ENCODE data around the gene IBTK.
"Not testable (repeated sequence)": the region's sequence is repeated elsewhere in the genome, so short reads cannot be mapped to it uniquely, and the experiment has no call there.

The IBTK gene

DNA sequence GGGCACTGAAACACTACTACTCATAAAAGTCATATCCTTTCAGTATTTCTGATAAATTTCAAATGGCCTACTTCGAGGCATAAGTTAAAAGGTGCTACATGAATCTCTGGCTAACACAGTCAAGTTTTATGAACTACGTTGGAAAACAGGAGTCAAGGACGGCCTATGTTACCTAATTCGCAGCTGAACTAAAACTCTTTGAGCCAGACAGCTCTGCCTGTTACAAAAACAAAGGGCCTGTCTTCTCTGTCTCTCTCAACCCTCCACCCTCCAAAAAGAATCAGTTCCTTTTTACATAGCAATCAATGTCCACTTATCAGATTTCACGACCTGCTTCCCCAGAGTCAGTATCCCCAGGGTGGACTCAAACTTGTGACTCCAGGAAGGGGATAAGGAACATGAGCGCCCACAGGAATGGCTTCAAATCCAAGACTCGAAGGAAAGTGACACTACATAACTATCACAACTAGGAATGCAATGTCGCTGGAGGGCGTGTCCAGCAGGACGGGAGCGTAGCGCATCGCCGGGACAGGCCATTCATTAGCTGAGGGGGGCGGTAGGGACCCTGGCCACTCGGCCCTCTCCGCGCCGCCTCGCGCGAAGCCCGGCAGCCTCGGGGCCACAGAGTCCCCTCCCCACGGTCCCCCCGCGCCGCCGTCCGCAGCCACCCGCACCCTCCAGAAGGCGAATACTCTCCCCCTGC is 591 bp downstream of the IBTK start:
- DNase-seq (ENCODE audit: low read depth): no peak

DNA sequence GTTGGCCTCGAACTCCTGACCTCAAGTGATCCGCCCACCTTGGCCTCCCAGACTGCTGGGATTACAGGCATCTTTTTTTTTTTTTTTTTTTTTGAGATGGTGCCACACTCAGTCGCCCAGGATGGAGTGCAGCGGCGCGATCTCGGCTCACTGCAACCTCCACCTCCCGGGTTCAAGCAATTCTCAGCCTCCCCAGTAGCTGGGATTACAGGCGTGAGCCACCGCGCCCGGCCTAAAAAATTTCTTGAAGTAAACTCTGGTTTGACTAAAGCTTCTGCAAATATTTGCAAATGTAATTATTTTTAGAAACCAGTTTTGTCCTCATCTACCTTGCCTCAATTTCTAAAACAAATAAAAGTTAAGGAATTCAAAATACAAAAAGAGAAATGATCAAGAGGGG is 1.2 kb downstream of the IBTK start:
- no peak for DNase-seq (ENCODE audit: low read depth)

DNA sequence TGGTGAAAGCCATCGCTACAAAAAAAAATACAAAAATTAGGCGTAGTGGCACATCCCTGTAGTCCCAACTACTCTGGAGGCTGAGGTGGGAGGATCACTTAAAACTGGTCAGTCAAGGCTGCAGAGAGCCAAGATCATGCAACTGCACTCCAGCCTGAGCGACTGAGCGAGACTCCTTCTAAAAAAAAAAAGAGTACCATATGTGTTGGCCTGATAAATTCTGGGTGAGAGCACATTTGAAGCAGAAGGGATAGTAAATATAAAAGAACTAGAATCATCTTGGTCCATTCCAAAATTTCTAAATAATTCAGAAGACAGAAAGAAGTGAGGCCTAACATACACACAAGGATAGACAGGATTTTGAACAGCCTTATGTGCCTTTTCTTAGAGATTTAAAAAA is 2.2 kb downstream of the IBTK start:
- DNase-seq (ENCODE audit: low read depth): no peak

DNA sequence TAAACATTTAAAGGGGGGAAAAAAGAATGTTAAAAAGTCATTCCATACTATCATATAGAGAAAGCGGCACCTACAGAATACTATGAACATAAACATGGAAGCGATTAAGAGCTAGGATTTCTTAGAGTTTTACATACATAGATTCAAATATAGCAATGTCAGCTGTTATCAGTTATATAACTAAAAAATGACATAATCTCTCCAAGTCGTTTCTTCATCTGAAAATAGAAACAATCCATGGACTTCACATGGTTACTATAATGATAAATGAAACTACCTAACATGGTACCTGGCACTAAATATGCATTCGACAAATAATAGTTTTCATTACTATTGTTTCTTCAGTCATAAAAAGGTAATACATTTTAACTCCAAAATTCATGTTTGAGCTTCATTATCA is 3.7 kb downstream of the IBTK start:
- DNase-seq (ENCODE audit: low read depth): no peak

DNA sequence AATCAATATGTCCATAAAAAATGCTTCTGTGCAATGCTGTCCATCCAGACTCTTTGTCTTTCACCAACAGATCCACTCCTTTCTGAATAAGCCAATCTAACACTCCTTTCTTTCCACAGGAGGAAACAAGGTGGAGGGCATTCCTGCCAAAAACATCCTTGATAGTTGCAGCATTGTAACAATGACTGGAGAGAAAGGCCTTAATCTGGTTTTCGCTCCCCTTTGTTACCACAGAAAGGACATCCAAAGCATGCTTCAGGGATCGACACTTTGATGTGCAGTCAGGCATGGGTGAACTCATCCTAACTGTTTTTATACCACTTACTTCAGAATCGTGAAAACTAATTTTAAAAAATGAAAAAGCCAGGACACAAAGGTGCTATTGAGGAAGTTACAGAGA is 7.4 kb downstream of the IBTK start:
- DNase-seq (ENCODE audit: low read depth): no peak

DNA sequence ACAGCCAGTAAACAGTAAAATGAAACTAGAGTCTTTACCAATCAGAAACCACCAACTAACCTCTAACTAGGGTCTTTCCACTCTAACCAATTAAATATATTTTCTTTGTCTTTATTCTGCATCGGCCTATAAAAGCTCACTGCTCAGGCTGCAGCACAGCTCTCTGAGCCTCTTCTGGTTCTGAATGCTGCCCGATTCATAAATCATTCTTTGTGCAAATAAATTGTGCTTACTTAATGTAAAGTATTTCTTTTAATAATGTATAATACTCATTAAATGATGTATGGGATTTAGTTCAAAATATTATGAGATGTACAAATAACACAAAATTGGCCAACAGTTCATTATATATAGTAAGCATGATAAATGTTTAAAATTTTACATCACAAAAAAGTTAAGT is 7.9 kb downstream of the IBTK start:
- no peak for DNase-seq (ENCODE audit: low read depth)

DNA sequence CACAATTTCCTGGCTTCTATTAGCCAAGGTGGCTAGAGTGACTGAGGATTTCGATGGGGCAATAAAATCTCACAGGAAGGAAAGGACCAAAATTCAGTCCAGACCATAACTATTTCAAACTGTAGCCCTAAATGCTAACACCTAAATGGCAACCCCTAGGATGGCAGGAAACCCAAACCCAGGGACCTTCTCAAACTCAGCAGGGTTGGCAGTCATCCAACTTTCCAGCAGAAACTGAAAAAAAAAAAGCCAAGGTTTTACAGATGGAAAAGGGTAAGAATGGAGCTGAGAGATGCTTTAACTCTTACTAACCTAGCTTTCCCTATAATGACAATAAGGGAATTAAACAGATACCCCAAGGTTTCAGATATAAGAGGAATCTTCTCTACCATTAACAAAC is 10.5 kb downstream of the IBTK start:
- DNase-seq (ENCODE audit: low read depth): no peak

DNA sequence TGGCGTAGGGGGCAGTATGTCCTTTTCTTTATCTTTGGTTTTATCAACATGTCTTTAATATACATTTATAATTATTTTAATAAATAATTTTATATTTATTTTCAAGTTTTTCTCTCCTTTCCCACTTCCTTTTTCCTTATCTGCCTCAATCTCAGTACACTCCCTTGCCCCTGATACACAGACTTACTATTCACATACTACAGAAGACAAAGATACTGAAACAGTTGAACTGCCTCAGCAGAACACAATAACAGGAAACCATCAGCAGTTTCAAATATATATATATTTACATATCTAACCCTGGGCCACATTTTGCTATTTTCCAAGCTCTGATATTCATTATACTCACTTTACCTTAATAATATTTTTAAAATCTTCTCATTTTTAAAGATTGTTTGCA is 19.8 kb downstream of the IBTK start:
- DNase-seq (ENCODE audit: low read depth): no peak

DNA sequence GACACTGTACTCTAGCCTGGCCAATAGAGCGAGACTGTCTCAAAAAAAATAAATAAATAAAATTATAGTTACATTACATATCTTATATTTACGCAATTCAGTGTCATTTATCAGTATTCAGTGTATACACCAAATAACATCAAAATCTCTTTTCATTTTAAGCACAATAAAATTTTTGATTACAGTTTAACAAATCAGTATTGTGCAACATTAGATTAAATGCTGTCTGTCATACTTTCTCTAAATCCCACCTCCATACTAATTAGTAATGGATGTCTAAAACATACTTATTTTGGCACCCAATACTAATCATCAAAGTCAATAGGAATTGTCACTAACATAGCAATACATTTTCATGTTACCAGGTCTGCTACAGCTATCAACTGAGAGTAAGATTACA is 27.4 kb downstream of the IBTK start:
- no peak for DNase-seq (ENCODE audit: low read depth)

DNA sequence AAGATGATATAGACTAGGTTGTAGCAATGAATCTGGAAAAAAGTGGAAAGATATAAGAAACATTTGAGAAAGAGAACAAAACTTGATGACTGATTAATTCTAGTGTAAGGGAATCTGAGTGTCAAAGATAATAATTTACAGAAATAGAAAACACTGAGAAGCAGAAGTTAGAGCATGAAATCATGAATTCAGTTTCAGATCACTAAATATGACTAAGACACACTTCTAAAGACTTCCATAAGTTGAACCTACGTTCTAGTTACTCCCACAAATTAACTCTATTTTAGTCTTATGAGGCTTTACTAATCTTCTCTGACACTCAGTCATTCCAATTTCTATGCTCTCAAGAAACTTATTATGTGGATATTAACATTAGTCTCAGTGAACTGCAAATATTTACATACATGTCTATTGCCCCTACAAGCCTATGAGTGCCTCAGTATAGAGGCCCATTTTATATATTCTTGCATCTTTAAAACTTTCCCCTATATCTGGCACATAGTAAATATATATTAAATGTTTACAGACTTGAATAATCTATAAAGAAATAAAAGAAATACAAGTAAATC is 30.4 kb downstream of the IBTK start:
- no peak for DNase-seq (ENCODE audit: low read depth)

DNA sequence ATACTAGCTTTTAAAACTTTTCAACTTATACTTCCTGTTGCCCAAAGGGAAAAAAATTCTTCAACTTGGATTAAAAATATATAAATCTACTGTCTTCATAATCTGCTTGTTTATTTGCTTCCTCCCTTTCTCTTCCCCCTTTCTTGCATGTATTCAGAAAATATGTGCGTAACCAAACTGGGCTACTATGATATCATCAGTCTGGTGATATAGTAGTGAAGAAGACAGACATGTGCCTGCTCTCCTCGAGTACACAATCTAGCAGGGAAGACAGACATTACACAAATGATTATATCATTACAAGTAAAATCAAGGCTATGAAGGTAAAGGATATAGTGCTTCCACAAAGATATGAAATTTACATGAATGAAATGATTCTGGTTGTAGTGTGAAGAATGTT is 31.0 kb downstream of the IBTK start:
- no peak for DNase-seq (ENCODE audit: low read depth)

DNA sequence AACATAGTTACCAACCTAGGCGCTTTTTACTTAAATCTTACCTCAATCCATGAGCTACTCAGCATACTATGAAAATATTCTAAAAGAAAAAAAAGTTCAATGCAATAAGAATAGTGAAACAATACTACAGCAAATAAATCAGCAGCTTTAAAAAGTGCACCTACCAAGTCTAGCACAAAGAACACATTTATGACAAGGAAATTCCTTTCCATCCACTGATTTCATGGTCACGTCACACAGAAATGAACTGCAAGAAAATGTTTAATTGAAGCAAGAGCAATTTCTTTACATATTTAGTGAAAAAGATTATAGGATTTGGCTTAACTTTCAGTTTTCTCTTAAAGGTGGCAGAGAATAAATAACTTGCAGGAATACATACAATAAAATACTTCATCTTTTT is 36.2 kb downstream of the IBTK start:
- DNase-seq (ENCODE audit: low read depth): no peak

DNA sequence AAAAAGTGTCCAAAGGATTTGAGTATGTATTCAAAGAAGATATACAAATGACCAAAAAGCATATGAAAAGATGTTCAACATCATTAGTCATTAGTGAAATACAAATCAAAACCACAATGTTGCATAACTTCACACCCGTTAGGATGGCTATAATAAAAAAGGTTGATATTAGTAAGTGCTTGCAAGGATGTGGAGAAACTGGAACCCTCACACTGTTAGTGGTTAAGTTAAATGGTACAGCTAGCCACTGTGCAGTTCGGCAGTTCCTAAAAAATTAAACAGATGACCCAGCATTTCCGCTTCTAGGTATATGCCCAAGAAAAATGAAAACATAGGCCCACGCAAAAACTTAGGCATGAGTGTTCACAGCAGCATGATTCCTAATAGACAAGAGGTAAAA is 38.6 kb downstream of the IBTK start:
- no peak for DNase-seq (ENCODE audit: low read depth)

DNA sequence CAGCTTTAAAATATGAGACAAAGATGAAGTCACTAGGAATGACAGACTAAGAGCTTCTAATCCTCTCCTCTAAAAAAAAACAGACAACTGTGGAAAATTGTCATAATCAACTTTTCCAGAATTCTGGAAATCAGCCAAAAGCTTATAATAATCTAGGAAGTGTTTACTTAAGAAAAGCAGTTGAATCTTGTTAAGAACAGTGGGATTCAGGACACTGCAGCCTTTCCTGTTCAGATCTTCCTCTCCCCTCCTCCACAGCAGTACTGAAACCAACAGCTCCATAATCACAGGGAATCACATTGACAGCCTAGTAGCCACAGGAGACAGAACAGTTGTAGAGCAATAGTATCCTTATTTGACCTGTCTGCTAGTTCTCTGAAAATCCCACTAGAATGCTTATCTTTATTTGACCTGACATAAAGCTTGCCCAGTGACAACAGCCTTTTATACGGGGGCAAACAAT is 41.6 kb downstream of the IBTK start:
- DNase-seq (ENCODE audit: low read depth): no peak

DNA sequence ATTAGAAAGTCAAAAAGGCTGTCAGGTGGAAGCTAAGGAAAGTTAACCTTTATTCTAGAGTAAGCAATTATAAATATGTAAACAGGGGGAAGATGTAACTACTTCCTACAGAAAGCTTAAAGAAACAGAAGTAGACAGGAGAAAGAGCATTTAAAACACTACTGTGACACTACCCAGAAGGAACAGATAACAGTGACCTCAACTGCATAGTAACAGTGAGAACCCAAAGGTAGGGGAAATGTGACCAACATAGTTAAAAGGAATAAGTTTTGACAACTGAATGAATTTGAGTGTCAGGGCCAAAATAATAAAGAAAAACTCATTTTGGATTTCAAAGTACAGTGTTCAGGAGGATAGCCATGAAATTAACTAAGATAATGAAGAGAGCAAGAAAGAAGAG is 43.5 kb downstream of the IBTK start:
- no peak for DNase-seq (ENCODE audit: low read depth)

DNA sequence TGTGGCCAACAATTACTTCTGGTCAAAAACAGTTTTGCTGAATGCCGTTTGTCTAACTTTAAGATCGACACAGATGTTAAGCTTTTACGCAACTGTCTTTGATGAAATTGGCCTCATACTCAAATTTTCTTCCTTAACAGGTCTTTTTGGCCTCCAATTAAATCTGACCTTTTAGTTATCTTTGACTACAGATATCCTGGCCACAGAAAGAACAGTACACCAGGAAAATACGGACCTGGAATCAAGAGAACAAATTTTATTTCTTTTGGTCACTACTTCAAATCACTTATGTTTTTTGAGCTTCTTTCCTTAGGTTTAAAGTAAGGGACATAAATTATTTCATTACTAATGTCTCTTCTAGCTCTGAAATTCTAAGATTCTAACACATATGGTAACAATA is 49.8 kb downstream of the IBTK start:
- no peak for DNase-seq (ENCODE audit: low read depth)

DNA sequence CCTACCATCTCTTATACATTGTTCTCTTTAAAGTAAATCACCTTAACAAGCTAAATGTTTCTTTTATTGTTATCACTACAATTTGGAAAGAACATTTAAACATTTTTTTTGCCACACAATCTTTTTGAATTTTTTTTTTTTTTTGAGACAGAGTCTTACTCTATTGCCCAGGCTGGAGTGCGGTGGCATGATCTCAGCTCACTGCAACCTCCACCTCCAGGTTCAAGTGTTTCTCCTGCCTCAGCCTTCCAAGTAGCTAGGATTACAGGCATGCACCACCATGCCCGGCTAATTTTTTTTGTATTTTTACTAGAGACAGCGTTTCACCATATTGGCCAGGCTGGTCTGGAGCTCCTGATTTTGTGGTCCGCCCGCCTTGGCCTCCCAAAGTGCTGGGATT is 50.3 kb downstream of the IBTK start:
- DNase-seq (ENCODE audit: low read depth): not testable (repeated sequence)

DNA sequence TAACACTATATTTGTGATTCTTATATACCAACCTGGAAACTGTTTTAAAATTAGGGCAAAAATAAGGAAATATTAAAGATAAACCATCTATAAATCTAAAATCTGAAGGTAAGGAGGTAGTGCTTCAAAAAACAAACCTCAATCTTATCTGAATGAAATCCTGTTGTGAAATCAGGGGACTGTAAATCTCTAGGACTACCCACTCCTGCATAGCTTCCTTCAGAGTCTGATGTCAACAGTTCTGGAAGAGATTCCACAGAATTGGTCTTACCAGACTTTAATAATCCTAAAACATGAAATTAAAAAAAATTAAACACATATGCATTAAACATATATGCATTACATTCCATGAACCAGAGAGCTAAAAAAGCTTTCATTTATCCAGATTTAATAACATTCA is 51.4 kb downstream of the IBTK start:
- no peak for DNase-seq (ENCODE audit: low read depth)

DNA sequence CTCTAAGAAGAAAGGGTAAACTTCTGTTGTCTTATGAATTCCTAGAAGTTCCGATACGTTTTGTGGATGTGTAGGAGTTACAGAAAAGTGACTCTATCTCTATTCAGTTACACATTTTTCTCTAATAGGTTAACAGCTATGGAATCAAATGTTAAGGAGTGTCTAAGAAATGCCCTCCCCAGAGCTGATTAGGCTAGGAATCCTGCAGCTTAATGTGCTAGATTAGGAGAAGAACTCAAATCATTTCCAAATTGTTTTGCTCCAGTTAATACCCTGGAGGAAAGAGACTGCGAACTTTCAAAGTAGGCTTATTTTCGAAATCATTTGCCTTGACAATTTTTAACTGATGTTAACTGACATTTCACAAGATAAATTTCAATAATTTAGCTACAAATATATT is 51.9 kb downstream of the IBTK start:
- no peak for DNase-seq (ENCODE audit: low read depth)

DNA sequence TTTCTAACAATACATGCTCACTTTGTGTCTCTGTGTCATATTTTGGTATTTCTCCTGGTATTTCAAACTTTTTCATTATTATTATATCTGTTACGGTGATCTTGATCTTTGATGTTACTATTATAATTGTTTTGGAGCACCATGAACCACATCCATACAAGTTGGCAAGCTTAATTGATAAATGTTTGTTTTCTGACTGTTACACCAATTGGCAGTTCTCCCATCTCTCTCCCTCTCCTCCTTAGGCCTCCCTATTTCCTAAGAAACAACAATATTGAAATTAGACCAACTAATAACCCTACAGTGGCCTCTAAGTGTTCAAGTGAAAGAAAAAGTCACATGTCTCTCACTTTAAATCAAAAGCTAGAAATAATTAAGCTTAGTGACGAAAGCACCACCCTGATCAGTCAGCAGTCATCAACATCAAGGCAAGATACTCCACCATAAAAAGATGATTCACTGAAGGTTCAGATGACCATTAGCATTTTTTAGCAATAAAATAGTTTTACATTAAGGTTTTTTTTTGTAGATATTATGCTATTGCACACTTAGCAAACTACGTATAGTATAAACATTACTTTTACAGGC is 61.5 kb downstream of the IBTK start:
- DNase-seq (ENCODE audit: low read depth): no peak

DNA sequence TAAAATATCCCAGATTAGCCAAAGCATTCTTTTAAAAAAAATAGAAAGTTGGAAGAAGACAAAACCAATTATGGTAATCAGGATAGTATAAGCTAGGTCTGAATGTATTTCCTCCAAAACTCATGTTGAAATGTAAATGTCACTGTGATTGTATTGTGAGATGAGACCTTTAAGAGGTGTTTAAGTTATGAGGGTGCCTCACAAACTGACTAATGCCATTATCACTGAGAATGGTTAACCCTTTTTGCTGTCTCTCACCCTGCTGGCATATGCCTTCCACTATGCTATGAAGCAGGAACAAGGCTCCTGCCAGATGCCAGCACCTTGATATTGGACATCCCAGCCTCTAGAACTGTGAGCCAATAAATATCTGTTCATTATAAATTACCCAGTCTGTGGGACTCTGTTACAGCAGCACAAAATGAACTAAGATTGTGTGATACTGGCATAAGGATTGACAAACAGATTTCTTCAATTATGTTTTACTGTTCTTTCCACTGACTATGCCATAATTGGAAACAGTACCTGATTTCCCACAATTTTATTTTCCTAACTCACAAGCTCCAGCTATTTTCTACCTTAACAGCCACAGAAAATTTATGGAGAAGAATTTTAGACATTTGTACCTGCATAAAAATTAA is 63.8 kb downstream of the IBTK start:
- no peak for DNase-seq (ENCODE audit: low read depth)

DNA sequence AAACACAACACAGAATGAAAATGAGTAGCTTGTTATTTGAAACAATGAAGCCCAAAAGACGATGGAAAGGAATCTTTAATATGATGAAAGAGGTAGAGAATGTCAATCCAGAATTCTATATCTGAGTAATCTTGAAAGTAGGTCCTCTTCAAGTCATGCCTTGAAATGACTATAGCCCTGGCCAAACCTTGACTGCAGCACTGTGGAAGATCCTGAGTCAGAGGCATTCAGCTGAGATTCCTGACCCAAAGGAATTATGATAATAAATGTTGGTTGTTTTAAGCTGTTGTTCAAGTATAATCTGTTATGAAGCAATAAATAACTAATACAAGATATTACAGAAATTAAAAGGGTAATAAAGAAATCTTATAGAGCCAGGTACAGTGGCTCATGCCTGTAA is 64.8 kb downstream of the IBTK start:
- no peak for DNase-seq (ENCODE audit: low read depth)

DNA sequence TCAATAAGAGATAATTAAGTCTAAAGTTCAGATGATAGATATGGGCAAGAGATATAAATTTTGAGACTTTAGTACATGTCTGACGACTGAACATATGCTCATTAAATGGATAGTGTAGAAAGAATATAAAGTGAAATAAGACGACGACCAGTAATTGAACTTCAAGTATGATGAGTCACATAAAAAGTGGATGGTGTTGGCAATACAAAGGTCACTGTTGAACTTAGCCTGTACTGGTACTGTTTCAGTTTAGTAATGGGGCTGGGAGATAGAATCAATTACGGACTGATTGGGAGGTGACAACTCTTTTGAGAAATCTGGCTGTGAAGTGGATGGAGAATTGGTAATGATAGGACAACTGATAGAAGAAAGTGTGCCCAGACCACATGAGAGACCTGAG is 68.1 kb downstream of the IBTK start:
- no peak for DNase-seq (ENCODE audit: low read depth)

DNA sequence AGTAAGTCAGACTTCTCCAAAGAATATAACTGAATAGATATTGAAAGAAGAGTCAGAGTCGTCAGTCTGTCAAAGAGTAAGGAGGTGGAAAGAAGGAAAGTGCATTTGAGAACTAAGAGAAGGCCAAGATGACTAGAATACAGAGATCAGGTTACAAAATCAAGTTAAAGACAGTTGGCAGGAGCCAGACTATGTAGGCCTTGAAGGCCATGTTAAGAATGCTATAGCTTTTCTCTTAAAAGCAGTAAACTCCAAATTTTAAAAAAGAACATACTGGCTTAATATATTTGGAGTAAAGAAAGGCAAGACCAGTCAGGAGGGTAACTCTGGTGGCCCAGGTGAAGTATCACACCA is 68.8 kb downstream of the IBTK start:
- DNase-seq (ENCODE audit: low read depth): no peak
